WTC11 (cell line): Measurements from ENCODE around the gene PRDX2. TPM values are rescaled to one million over a fixed set of nuclear protein-coding genes. Genes with fewer than 3 reads are reported as not detected.

Experiments used
- ATAC-seq: fragments of 200-7000 bp; cut with Tn5 transposase; 2 replicates; pipeline ENCODE4 v1.10.0; 2021; ENCODE audit warnings: mild to moderate bottlenecking, moderate library complexity
- CTCF ChIA-PET: fragments of 300-600 bp; sonication (Branson Sonifier 250); formaldehyde crosslinking; loops from one replicate; lab custom pipeline; 2021; ENCODE audit warnings: antibody characterized with exemption; lab: Charles Lee
- POLR2A ChIA-PET: fragments of 350-600 bp; sonication (Branson Sonifier 250); formaldehyde crosslinking; loops from one replicate; lab custom pipeline; 2021; ENCODE audit warnings: antibody characterized with exemption; lab: Charles Lee
- DNase-seq: peaks from one replicate; pipeline ENCODE4 v3.0.0; 2021; ENCODE audit warnings: low spot score
- H3K27ac Mint-ChIP-seq: 2 replicates; pipeline ENCODE4 v1.8.0; 2021; ENCODE audit warnings: mixed read lengths
- H3K27me3 Mint-ChIP-seq: 2 replicates; pipeline ENCODE4 v1.8.0; 2021; ENCODE audit warnings: low read depth, mild to moderate bottlenecking, moderate library complexity, mixed read lengths
- H3K36me3 Mint-ChIP-seq: 2 replicates; pipeline ENCODE4 v1.8.0; 2021; ENCODE audit warnings: mixed read lengths
- H3K4me1 Mint-ChIP-seq: 2 replicates; pipeline ENCODE4 v1.8.0; 2022; ENCODE audit warnings: mixed read lengths
- H3K4me3 Mint-ChIP-seq: 2 replicates; pipeline ENCODE4 v1.8.0; 2021; ENCODE audit warnings: mild to moderate bottlenecking, moderate library complexity, mixed read lengths
- H3K9me3 Mint-ChIP-seq: 2 replicates; pipeline ENCODE4 v1.8.0; 2021; ENCODE audit warnings: mixed read lengths
- ATF1 ChIP-seq: sonication (generic); formaldehyde crosslinking; IDR thresholded peaks from 2 replicates; pipeline ENCODE4 v1.8.1; 2023; ENCODE audit warnings: mild to moderate bottlenecking, moderate library complexity, missing genetic modification reagents
- ATF6 ChIP-seq: sonication (generic); formaldehyde crosslinking; IDR thresholded peaks from 2 replicates; pipeline ENCODE4 v1.8.1; 2023; ENCODE audit warnings: mild to moderate bottlenecking, missing genetic modification reagents
- CDX4 ChIP-seq: fragments of 250-450 bp; sonication (Bioruptor Pico); IDR thresholded peaks from 2 replicates; pipeline ENCODE4 v1.9.0; 2021; ENCODE audit warnings: moderate library complexity, mild to moderate bottlenecking, inconsistent platforms, borderline replicate concordance
- E2F5 ChIP-seq: sonication (generic); formaldehyde crosslinking; IDR thresholded peaks from 2 replicates; pipeline ENCODE4 v1.8.1; 2022; ENCODE audit warnings: mild to moderate bottlenecking, moderate library complexity, missing genetic modification reagents
- ELF4 ChIP-seq: sonication (generic); formaldehyde crosslinking; IDR thresholded peaks from 2 replicates; pipeline ENCODE4 v1.8.1; 2022; ENCODE audit warnings: low read depth, mild to moderate bottlenecking, moderate library complexity, missing genetic modification reagents
- ERG ChIP-seq: fragments of 250-450 bp; sonication (Bioruptor Pico); IDR thresholded peaks from 2 replicates; pipeline ENCODE4 v1.8.0; 2021; ENCODE audit warnings: mild to moderate bottlenecking
- FOXJ3 ChIP-seq: sonication (generic); formaldehyde crosslinking; IDR thresholded peaks from 2 replicates; pipeline ENCODE4 v1.9.0; 2021; ENCODE audit warnings: missing genetic modification reagents, mild to moderate bottlenecking, borderline replicate concordance
- GRHL2 ChIP-seq: fragments of 250-450 bp; sonication (Bioruptor Pico); IDR thresholded peaks from 2 replicates; pipeline ENCODE4 v1.8.0; 2022; ENCODE audit warnings: mild to moderate bottlenecking, moderate library complexity; ENCODE audit not compliant: insufficient replicate concordance, severe bottlenecking
- MLX ChIP-seq: sonication (generic); formaldehyde crosslinking; IDR thresholded peaks from 2 replicates; pipeline ENCODE4 v1.8.1; 2023; ENCODE audit warnings: mild to moderate bottlenecking, missing genetic modification reagents, moderate library complexity
- MYBL2 ChIP-seq: sonication (generic); formaldehyde crosslinking; IDR thresholded peaks from 2 replicates; pipeline ENCODE4 v1.8.1; 2023; ENCODE audit warnings: mild to moderate bottlenecking, moderate library complexity, missing genetic modification reagents
- NFE2L1 ChIP-seq: sonication (generic); formaldehyde crosslinking; IDR thresholded peaks from 2 replicates; pipeline ENCODE4 v1.8.1; 2023; ENCODE audit warnings: missing genetic modification reagents
- OVOL2 ChIP-seq: fragments of 250-450 bp; sonication (Bioruptor Pico); IDR thresholded peaks from 2 replicates; pipeline ENCODE4 v1.9.0; 2021; ENCODE audit warnings: mild to moderate bottlenecking, borderline replicate concordance
- SOX15 ChIP-seq: fragments of 250-450 bp; sonication (Bioruptor Pico); IDR thresholded peaks from 2 replicates; pipeline ENCODE4 v1.9.0; 2021; ENCODE audit warnings: mild to moderate bottlenecking
- STAT6 ChIP-seq: sonication (generic); formaldehyde crosslinking; conservative IDR thresholded peaks from 2 replicates; pipeline ENCODE4 v1.8.1; 2023; ENCODE audit warnings: mild to moderate bottlenecking, low read depth, missing genetic modification reagents, moderate library complexity
- TEAD4 ChIP-seq: sonication (generic); formaldehyde crosslinking; IDR thresholded peaks from 2 replicates; pipeline ENCODE4 v1.8.0; 2022; ENCODE audit warnings: mild to moderate bottlenecking, missing genetic modification reagents
- TP53 ChIP-seq: sonication (generic); formaldehyde crosslinking; IDR thresholded peaks from 2 replicates; pipeline ENCODE4 v1.8.1; 2023; ENCODE audit warnings: mild to moderate bottlenecking, missing genetic modification reagents
- ZBTB43 ChIP-seq: sonication (generic); formaldehyde crosslinking; IDR thresholded peaks from 2 replicates; pipeline ENCODE4 v1.8.1; 2023; ENCODE audit warnings: mild to moderate bottlenecking, missing genetic modification reagents
- ZNF219 ChIP-seq: sonication (generic); formaldehyde crosslinking; IDR thresholded peaks from 2 replicates; pipeline ENCODE4 v1.8.0; 2023; ENCODE audit warnings: missing genetic modification reagents, mild to moderate bottlenecking, borderline replicate concordance
- ZNF281 ChIP-seq: sonication (generic); formaldehyde crosslinking; IDR thresholded peaks from 2 replicates; pipeline ENCODE4 v1.8.0; 2023; ENCODE audit warnings: mild to moderate bottlenecking, missing genetic modification reagents
- ZNF671 ChIP-seq: fragments of 250-450 bp; sonication (Bioruptor Pico); IDR thresholded peaks from 2 replicates; pipeline ENCODE4 v1.8.0; 2021; ENCODE audit warnings: mild to moderate bottlenecking
- total RNA-seq: library from RNA; stranded (reverse); gene quantifications from 3 replicates; pipeline ENCODE4 v1.2.3, GENCODE V29; 2021

The PRDX2 gene
- total RNA-seq, 1 experiment from 2014 or later: 378 TPM

- POLR2A ChIA-PET: interaction anchor here (1.5 kb wide), 1 partner anchor 9 kb away, joined by 4 read pairs; the partner anchor contains the start of gene RNASEH2A
- no peaks in the 10 kb centered on the region for H3K9me3 Mint-ChIP-seq
- ATAC-seq: no peak
- no peaks in the 10 kb centered on the region for H3K4me1 Mint-ChIP-seq
- no peak for DNase-seq
- H3K4me3 Mint-ChIP-seq: no peak overlapping the region
- TF ChIP-seq ZBTB43 (CRISPR knock-in tag) (no peak), FOXJ3 (no peak), ATF1 (CRISPR knock-in tag) (no peak), TEAD4 (CRISPR knock-in tag) (no peak), NFE2L1 (no peak), TP53 (no peak), CDX4 (CRISPR knock-in tag) (no peak), E2F5 (CRISPR knock-in tag) (no peak), GRHL2 (CRISPR knock-in tag) (no peak)
- no peaks in the 10 kb centered on the region for H3K27me3 Mint-ChIP-seq
- H3K27ac Mint-ChIP-seq: no peak overlapping the region
- peaks cover 19% of the 10 kb centered on the region for H3K36me3 Mint-ChIP-seq
- CTCF ChIA-PET: interaction anchor here (1.4 to 3.6 kb wide), 3 partner anchors 9 to 32 kb away, joined by 4 to 11 read pairs (median 10); partner anchors contain the start of gene RNASEH2A
These were observed 13.5 kb upstream of the PRDX2 start for GRCh38 chr19:12815088-12815487.

- Mint-ChIP-seq H3K9me3 (no peaks in the 10 kb centered on the region), H3K36me3 (peaks cover 18% of the 10 kb centered on the region), H3K27me3 (peaks cover 4% of the 10 kb centered on the region; the same call in 1 of the 2 replicates), H3K4me3 (peak within 1 kb of the TSS; percentile 96), H3K27ac (peak within 1 kb of the TSS; percentile 93), H3K4me1 (peaks cover 18% of the 10 kb centered on the region)
- ATAC-seq: peak; percentile 89
- ChIA-PET POLR2A (interaction anchor here (0.6 to 1.9 kb wide), 8 partner anchors 9 to 512 kb away, joined by 3 to 10 read pairs (median 4); partner anchors contain the start of gene DNASE2), CTCF (interaction anchor here (0.5 to 2.2 kb wide), 15 partner anchors 9 to 882 kb away, joined by 3 to 17 read pairs (median 6); partner anchors contain the start of genes HOOK2 and RTBDN)
- peak; percentile 91 for DNase-seq
- TF ChIP-seq ATF6: no peak
- no peak for TF ChIP-seq MYBL2 (CRISPR knock-in tag)
- TF ChIP-seq GRHL2 (CRISPR knock-in tag): no peak
- peak; percentile 58; the same call in 1 of the 2 replicates for TF ChIP-seq NFE2L1
- no peak; the same call in 1 of the 2 replicates for TF ChIP-seq MLX
- TF ChIP-seq STAT6 (CRISPR knock-in tag): no peak
- TF ChIP-seq OVOL2 (CRISPR knock-in tag): no peak
- TF ChIP-seq ZNF671 (CRISPR knock-in tag): no peak
- TF ChIP-seq ELF4 (CRISPR knock-in tag): no peak
- TF ChIP-seq SOX15: no peak
- no peak for TF ChIP-seq ERG (CRISPR knock-in tag)
- TF ChIP-seq ATF1 (CRISPR knock-in tag): no peak
- peak; percentile 85; the same call in 1 of the 2 replicates for TF ChIP-seq ZNF281 (CRISPR knock-in tag)
- TF ChIP-seq ZNF219 (CRISPR knock-in tag): no peak
These were observed 4.9 kb upstream of the PRDX2 start, which contains the start of gene RNASEH2A for GRCh38 chr19:12806242-12807081. RNASEH2A (plus strand) TSS chr19:12806584; CDS start chr19:12806674, 90 bp downstream.
